PFSK-1 (cell line): ENCODE data around the gene LRCH1.

Experiments used
- REST ChIP-seq, 2 experiments: IDR thresholded peaks; 2 replicates each; pipeline versions ENCODE4 v1.6.1 to v1.8.0; 2011 to 2012; ENCODE audit warnings: low read depth in 2 of 2, low read length in 2 of 2, control low read depth in 1 of 2, inconsistent platforms in 1 of 2, mild to moderate bottlenecking in 1 of 2, moderate library complexity in 1 of 2; ENCODE audit not compliant: insufficient read depth in 1 of 2
- SIN3A ChIP-seq: IDR thresholded peaks from 2 replicates; pipeline ENCODE4 v1.6.1; 2012; ENCODE audit warnings: mild to moderate bottlenecking, low read length, moderate library complexity, borderline replicate concordance; ENCODE audit not compliant: insufficient read depth

- TF ChIP-seq SIN3A (no peak), REST (IDR thresholded peaks at IDR 0.05; ENCODE audit: insufficient read depth in 1 of 2, low read depth in 2 of 2, low read length in 2 of 2) (no peak)
These were observed 113.9 kb downstream of the LRCH1 start for GRCh38 chr13:46666727-46667456.
